ENCODE data around the gene DENND1B. TPM values are rescaled to one million over a fixed set of nuclear protein-coding genes. Genes with fewer than 3 reads are reported as not detected.
"Not testable (repeated sequence)": the region's sequence is repeated elsewhere in the genome, so short reads cannot be mapped to it uniquely, and the experiment has no call there.

DENND1B gene
- total and polyA plus RNA-seq, 3 donors from 2014 or later = 7.2 to 11.6 (median 11.6) TPM

DNA sequence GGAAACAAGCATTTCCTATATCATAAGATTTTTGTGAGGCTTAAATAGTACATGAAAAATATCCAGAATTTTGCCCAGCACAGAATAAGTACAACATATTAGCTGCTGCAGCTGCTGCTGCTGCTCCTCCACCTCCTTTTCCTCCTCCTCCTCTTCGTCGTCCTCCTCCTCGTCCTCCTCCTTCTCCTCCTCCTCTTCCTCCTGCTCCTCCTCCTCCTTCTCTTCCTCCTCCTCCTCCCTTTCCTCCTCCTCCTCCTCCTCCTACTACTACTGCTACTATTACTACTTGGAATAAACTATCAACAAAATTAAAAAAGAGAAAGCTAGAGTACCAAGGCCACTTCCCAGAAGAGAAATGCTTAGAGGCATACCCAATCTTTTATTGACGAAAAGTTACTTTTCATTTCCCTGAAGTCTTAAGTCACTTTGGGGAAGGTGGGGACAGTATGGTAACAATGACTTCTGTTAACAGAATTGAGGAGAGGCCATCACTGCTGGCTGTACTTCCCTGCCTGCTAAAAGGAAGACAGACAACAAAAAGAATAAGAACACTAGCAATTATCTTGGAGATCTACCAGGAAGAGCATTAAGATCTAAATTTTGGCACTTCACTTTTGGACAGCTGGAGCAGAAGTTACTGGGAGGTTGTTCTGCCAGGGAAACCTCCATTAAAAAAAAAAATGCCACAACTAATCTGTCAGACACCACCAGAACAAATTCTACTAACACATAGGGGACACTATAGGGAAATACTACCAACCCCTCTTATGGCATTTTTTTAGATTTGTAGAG, 7.1 kb downstream of the DENND1B start:
- H3K9me3 ChIP-seq = no peaks in the 10 kb centered on the region
- intact Hi-C loops (cut with DNase I; ENCODE audit: low total_unique reads) = no loop called here
- 54 to 65% methylated on average over 4 of the region's 4 CpGs for WGBS, 2 donors
- TF ChIP-seq, protein P1, sequence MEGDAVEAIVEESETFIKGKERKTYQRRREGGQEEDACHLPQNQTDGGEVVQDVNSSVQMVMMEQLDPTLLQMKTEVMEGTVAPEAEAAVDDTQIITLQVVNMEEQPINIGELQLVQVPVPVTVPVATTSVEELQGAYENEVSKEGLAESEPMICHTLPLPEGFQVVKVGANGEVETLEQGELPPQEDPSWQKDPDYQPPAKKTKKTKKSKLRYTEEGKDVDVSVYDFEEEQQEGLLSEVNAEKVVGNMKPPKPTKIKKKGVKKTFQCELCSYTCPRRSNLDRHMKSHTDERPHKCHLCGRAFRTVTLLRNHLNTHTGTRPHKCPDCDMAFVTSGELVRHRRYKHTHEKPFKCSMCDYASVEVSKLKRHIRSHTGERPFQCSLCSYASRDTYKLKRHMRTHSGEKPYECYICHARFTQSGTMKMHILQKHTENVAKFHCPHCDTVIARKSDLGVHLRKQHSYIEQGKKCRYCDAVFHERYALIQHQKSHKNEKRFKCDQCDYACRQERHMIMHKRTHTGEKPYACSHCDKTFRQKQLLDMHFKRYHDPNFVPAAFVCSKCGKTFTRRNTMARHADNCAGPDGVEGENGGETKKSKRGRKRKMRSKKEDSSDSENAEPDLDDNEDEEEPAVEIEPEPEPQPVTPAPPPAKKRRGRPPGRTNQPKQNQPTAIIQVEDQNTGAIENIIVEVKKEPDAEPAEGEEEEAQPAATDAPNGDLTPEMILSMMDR (IDR thresholded peaks at IDR 0.05) = no peak
- no peak for TF ChIP-seq POLR2A (IDR thresholded peaks at IDR 0.05)
- H3K27ac ChIP-seq = no peak overlapping the region
- H3K4me1 ChIP-seq = peaks cover 5% of the 10 kb centered on the region
- no peaks in the 10 kb centered on the region for H3K27me3 ChIP-seq
- no peaks in the 10 kb centered on the region for H3K36me3 ChIP-seq (ENCODE audit: low read depth, missing control alignments)
- H3K4me3 ChIP-seq = no peak overlapping the region
- no peak for DNase-seq

DNA sequence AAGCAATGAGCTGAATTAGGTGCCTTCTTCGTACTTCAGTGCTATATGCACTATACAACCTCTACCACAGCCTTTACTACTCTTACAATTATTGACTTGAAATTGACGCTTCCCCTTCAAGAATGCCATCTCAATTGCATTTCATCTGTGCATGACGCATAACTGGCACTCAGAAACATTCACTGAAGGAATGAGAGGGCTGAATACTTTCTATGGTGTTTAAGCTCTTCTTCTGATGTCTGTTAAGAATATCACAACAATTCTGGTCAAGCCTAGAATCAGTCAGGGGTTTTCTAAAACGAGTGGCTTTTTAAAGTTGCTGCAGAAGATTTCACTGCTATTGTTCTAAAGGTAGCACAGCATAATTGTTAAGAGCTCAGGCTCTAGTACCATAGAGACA, 11.5 kb downstream of the DENND1B start:
- no peak overlapping the region for H3K4me3 ChIP-seq
- peaks cover 3% of the 10 kb centered on the region for H3K4me1 ChIP-seq
- no peaks in the 10 kb centered on the region for H3K9me3 ChIP-seq
- intact Hi-C loops (cut with DNase I; ENCODE audit: low total_unique reads) = no loop called here
- H3K27me3 ChIP-seq = no peaks in the 10 kb centered on the region
- no peaks in the 10 kb centered on the region for H3K36me3 ChIP-seq (ENCODE audit: low read depth, missing control alignments)
- H3K27ac ChIP-seq = no peak overlapping the region
- 63 to 75% methylated on average over 4 of the region's 4 CpGs for WGBS, 2 donors
- TF ChIP-seq, protein P1 (IDR thresholded peaks at IDR 0.05) = no peak
- no peak for TF ChIP-seq POLR2A (IDR thresholded peaks at IDR 0.05)
- DNase-seq = no peak

DNA sequence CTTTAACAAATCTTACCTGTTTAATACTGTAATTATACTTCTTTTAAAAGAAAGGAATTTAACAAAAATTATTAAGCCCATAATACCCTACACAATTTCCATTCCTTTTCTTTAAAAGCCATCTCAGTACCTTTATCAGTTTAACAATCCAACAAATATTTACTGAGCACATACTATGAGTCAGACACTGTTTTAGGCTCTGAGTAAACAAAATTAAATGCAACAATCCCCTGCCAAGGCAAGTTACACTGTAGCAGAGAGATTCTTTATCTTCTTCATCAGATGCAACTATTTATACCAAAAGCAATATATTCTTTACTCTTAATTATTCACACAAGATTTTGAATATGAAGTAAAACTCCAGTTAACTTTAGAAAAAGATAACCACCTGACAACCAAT, 12.0 kb downstream of the DENND1B start:
- H3K4me3 ChIP-seq = no peak overlapping the region
- DNase-seq = no peak

DNA sequence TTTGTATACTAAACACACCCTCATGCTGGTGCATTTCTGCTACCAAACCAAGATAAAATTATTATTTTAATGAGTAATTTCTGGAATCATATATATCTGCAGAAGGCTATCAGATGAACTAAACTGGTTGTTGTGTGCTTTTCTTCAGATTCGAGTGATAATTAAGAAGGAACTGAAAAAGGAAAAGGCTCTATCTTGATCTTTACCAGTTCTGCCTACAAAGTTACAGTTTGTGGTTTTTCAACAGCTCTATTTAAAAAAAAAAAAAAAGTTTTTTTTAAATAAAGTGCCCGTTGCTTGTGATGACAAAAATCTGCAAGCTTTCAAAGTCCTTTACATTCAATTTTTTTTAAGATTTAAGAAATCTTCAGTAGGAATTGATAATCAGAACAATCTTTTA, 13.6 kb downstream of the DENND1B start:
- no peaks in the 10 kb centered on the region for H3K9me3 ChIP-seq
- H3K4me1 ChIP-seq = no peaks in the 10 kb centered on the region
- intact Hi-C loops (cut with DNase I; ENCODE audit: low total_unique reads) = no loop called here
- no peak overlapping the region for H3K4me3 ChIP-seq
- no peaks in the 10 kb centered on the region for H3K27me3 ChIP-seq
- H3K27ac ChIP-seq = no peak overlapping the region
- no peak for DNase-seq
- H3K36me3 ChIP-seq (ENCODE audit: low read depth, missing control alignments) = no peaks in the 10 kb centered on the region
- no peak for TF ChIP-seq POLR2A (IDR thresholded peaks at IDR 0.05)
- TF ChIP-seq, protein P1 (IDR thresholded peaks at IDR 0.05) = no peak
- WGBS, 2 donors = 65 to 77% methylated on average over 2 of the region's 2 CpGs

More for the DNA sequence above, 12.0 kb downstream of the DENND1B start:
- TF ChIP-seq, protein P1 (IDR thresholded peaks at IDR 0.05) = no peak
- TF ChIP-seq POLR2A (IDR thresholded peaks at IDR 0.05) = no peak
- intact Hi-C loops (cut with DNase I; ENCODE audit: low total_unique reads) = no loop called here
- no peaks in the 10 kb centered on the region for H3K36me3 ChIP-seq (ENCODE audit: low read depth, missing control alignments)
- H3K27me3 ChIP-seq = no peaks in the 10 kb centered on the region
- H3K4me1 ChIP-seq = peaks cover 3% of the 10 kb centered on the region
- H3K27ac ChIP-seq = no peak overlapping the region
- no peaks in the 10 kb centered on the region for H3K9me3 ChIP-seq

DNA sequence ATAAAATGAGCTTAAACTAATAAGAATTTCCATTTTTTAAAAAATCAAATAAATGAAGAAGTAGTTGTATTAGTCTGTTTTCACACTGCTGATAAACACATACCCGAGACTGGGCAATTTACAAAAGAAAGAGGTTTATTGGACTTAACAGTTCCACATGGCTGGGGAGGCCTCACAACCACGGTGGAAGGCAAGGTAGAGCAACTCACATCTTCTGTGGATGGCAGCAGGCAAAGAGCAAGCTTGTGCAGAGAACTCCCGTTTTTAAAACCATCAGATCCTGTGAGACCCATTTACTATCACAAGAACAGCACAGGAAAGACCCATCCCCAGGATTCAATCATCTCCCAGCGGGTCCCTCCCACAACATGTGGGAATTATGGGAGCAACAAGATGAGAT, 19.7 kb downstream of the DENND1B start:
- H3K4me1 ChIP-seq; DNase-seq; H3K36me3 ChIP-seq (ENCODE audit: low read depth, missing control alignments); H3K9me3 ChIP-seq; intact Hi-C loops (cut with DNase I; ENCODE audit: low total_unique reads); H3K27ac ChIP-seq; H3K4me3 ChIP-seq; H3K27me3 ChIP-seq: not testable (repeated sequence)
- 81 to 84% methylated on average over 3 to 4 of the region's 4 CpGs for WGBS, 2 donors

DNA sequence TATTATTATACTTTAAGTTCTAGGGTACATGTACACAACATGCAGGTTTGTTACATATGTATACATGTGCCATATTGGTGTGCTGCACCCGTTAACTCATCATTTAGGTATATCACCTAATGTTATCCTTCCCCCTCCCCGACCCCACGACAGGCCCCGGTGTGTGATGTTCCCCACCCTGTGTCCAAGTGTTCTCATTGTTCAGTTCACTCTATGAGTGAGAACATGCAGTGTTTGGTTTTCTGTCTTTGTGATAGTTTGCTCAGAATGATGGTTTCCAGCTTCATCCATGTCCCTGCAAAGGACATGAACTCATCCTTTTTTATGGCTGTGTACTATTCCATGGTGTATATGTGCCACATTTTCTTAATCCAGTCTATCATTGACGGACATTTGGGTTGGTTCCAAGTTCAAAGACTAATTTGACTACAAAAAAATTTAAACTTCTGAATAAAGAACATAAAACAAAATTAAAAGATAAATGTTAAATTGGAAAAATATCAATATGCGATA, 22.6 kb downstream of the DENND1B start:
- H3K9me3 ChIP-seq; H3K27ac ChIP-seq; H3K4me3 ChIP-seq; intact Hi-C loops (cut with DNase I; ENCODE audit: low total_unique reads); H3K36me3 ChIP-seq (ENCODE audit: low read depth, missing control alignments); DNase-seq; H3K27me3 ChIP-seq; H3K4me1 ChIP-seq: not testable (repeated sequence)
- WGBS, 2 donors = 93 to 97% methylated on average over 6 of the region's 6 CpGs

All from testis (tissue), 3 donors.